NCI-H2227 (cell line): Measurements from ENCODE around the gene ZNF670.
"Not testable (repeated sequence)": the region's sequence is repeated elsewhere in the genome, so short reads cannot be mapped to it uniquely, and the experiment has no call there.

Source experiments
- DNase-seq: peaks from one replicate; lab custom pipeline; 2025; ENCODE audit not compliant: unreplicated experiment; lab: John Stamatoyannopoulos, UW

The ZNF670 gene

DNA sequence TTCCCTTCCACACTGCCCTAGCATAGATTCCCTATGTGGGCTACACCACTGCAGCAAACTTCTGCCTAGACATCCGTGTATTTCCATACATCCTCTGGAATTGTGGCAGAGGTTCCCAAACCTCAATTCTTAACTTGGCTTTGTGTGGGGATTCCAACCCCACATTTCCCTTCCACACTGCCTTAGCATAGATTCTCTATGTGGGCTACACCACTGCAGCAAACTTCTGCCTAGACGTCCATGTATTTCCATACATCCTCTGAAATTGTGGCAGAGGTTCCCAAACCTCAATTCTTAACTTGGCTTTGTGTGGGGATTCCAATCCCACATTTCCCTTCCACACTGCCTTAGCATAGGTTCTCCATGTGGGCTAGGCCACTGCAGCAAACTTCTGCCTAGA lies 31.4 kb downstream of the ZNF670 start:
- DNase-seq = no peak

DNA sequence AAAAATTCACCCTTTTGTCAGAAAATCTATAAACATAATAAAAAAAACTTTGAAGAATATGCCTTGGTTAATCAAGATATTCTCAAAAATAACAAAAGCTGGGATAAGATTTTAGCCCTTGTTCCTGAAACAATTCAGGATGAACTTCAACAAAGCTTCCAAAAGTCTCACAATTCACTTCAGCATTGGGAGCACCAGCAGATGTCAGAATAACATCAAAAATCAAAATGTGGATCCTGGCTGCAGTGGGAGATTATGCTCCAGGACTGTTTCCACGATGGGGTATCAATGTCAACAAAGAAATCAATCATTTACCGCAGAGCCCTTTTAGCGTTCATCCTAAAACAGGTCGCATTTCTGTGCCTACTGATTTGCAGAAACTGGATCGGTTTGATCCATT lies 35.2 kb downstream of the ZNF670 start:
- DNase-seq = no peak

DNA sequence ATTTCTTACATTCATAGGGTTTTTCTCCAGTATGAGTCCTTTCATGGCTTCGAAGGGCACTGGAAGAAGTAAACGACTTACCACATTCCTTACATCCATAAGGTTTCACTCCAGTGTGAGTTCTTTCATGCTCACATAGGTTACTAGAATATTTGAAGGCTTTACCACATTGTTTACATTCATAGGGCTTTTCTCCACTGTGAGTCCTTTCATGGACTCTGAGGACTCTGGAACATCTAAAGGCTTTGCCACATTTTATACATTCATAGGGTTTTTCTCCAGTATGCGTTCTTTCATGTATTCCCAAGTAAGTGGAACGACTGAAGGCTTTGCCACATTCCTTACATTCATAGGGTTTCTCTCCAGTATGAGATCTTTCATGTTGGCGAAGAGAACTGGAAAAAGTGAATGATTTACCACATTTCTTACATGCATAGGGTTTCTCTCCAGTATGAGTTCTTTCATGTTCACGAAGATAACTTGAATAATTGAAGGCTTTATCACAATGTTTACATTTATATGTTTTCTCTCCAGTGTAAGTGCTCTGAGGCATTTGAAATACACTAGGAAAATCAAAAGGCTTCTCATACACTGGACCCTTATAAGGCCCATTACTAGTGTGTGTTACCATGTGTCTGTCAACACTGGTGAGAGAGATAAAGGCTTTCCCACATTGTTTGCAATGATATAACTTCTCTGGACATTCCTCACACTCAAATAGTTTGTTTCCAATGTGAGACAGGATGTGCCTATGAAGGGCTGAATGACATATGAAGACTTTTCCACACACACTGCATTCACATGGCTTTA lies 40.9 kb downstream of the ZNF670 start:
- DNase-seq = no peak

DNA sequence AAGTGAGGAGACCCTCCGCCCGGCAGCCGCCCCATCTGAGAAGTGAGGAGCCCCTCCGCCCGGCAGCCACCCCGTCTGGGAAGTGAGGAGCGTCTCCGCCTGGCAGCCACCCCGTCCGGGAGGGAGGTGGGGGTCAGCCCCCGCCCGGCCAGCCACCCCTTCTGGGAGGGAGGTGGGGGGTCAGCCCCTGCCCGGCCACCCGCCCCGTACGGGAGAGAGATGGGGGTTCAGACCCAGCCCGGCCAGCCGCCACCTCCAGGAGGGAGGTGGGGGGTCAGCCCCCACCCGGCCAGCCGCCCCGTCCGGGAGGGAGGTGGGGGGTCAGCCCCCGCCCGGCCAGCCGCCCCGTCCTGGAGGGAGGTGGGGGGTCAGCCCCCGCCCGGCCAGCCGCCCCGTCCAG lies 46.3 kb downstream of the ZNF670 start:
- DNase-seq = not testable (repeated sequence)
